HCT116 (cell line): ENCODE measurements around the gene ATAT1. TPM values are rescaled to one million over a fixed set of nuclear protein-coding genes. Genes with fewer than 3 reads are reported as not detected.
A peak's percentile ranks its signal among the peaks of the same experiment; 100 is the strongest.

ENCODE experiments used
- ATAC-seq: fragments of 200-7000 bp; cut with Tn5 transposase; 2 replicates; pipeline ENCODE4 v1.9.1; 2020; ENCODE audit warnings: mild to moderate bottlenecking, moderate library complexity
- BruUV-seq: library from RNA; stranded (reverse); fragments of 400-500 nt; replicated peaks from 2 replicates; lab custom pipeline; 2021; lab: Mats Ljungman, UMichigan
- CTCF ChIA-PET: fragments of 300-600 bp; sonication (Branson Sonifier 250); formaldehyde crosslinking; loops from one replicate; lab custom pipeline; 2021; ENCODE audit warnings: antibody characterized with exemption; lab: Charles Lee
- POLR2A ChIA-PET: fragments of 300-600, 350-600 bp; sonication (Branson Sonifier 250); formaldehyde crosslinking; loops from one replicate; lab custom pipeline; 2021; ENCODE audit warnings: antibody characterized with exemption; lab: Charles Lee
- RAD21 ChIA-PET, 2 experiments: fragments of 300-600 bp; sonication (Branson Sonifier 250); formaldehyde crosslinking; loops; one replicate each; lab custom pipeline; 2023; ENCODE audit warnings: low total read pairs in 2 of 2; ENCODE audit not compliant: uncharacterized antibody in 2 of 2, unreplicated experiment in 2 of 2, low non-redundant PET in 1 of 2; lab: Charles Lee
- DNase-seq: peaks from one replicate; pipeline ENCODE4 v3.0.0-alpha.2; 2010; ENCODE audit warnings: low read depth, low spot score
- H2AFZ ChIP-seq: fragments of 200-600 bp; shearing (Covaris generic), sonication (generic); 2 replicates; pipeline ENCODE4 v1.6.1; 2017; ENCODE audit warnings: low read depth, mixed run types, mixed read lengths, antibody characterized with exemption, low read length; ENCODE audit not compliant: poor library complexity, severe bottlenecking
- H3K27ac ChIP-seq: 2 replicates; pipeline ENCODE4 v1.5.1; 2012; ENCODE audit warnings: low read depth, low read length
- H3K27me3 ChIP-seq: fragments of 200-600 bp; sonication (generic); 2 replicates; pipeline ENCODE4 v1.6.1; 2016; ENCODE audit warnings: mixed run types, low read length, mixed read lengths; ENCODE audit not compliant: insufficient read depth
- H3K36me3 ChIP-seq, 2 experiments: fragments of 200-500 bp in 1 of 2; fragments of 200-600 bp in 1 of 2; sonication (Bioruptor generic) in 1 of 2; sonication (generic) in 1 of 2; 2 replicates each; pipeline versions ENCODE4 v1.5.1 to v1.6.1; 2014 to 2016; ENCODE audit warnings: low read length in 2 of 2, inconsistent platforms in 1 of 2, mixed read lengths in 1 of 2, mixed run types in 1 of 2; ENCODE audit not compliant: insufficient read depth in 2 of 2, control insufficient read depth in 1 of 2
- H3K4me1 ChIP-seq, 2 experiments: fragments of 200-600 bp in 1 of 2; sonication (generic) in 1 of 2; 2 replicates each; pipeline versions ENCODE4 v1.5.1 to v1.6.1; 2012 to 2017; ENCODE audit warnings: low read length in 2 of 2, inconsistent platforms in 1 of 2, mild to moderate bottlenecking in 1 of 2, mixed read lengths in 1 of 2, mixed run types in 1 of 2, moderate library complexity in 1 of 2; ENCODE audit not compliant: insufficient read depth in 2 of 2, control insufficient read depth in 1 of 2
- H3K4me2 ChIP-seq: fragments of 200-600 bp; sonication (generic); 2 replicates; pipeline ENCODE4 v1.6.1; 2017; ENCODE audit warnings: mixed run types, low read length, mixed read lengths
- H3K4me3 ChIP-seq, 2 experiments: fragments of 200-600 bp in 1 of 2; sonication (generic) in 1 of 2; replicated peaks in 1 of 2; 2 replicates each; pipeline ENCODE4 v1.5.1; 2011 to 2016; ENCODE audit warnings: low read length in 2 of 2, control low read depth in 1 of 2, low read depth in 1 of 2, mild to moderate bottlenecking in 1 of 2, mixed read lengths in 1 of 2, mixed run types in 1 of 2
- H3K79me2 ChIP-seq: fragments of 200-600 bp; sonication (generic); 2 replicates; pipeline ENCODE4 v1.6.1; 2017; ENCODE audit warnings: mild to moderate bottlenecking, mixed run types, low read length, moderate library complexity, mixed read lengths; ENCODE audit not compliant: insufficient read depth
- H3K9ac ChIP-seq: fragments of 200-600 bp; sonication (generic); 2 replicates; pipeline ENCODE4 v1.6.1; 2016; ENCODE audit warnings: low read length, mixed read lengths
- H3K9me2 ChIP-seq: fragments of 200-600 bp; sonication (generic), shearing (Covaris generic); 2 replicates; pipeline ENCODE4 v1.6.1; 2017; ENCODE audit warnings: mixed run types, mild to moderate bottlenecking, moderate library complexity; ENCODE audit not compliant: insufficient read depth
- H3K9me3 ChIP-seq, 2 experiments: fragments of 200-500 bp in 1 of 2; fragments of 200-600 bp in 1 of 2; sonication (Bioruptor generic) in 1 of 2; sonication (generic) in 1 of 2; 2 replicates each; pipeline ENCODE4 v1.6.1; 2014 to 2017; ENCODE audit warnings: low read length in 2 of 2, mixed read lengths in 2 of 2, inconsistent platforms in 1 of 2, low read depth in 1 of 2, mild to moderate bottlenecking in 1 of 2, mixed run types in 1 of 2, moderate library complexity in 1 of 2; ENCODE audit not compliant: control insufficient read depth in 1 of 2, insufficient read depth in 1 of 2
- H4K20me1 ChIP-seq: fragments of 200-600 bp; sonication (generic), shearing (Covaris generic); 2 replicates; pipeline ENCODE4 v1.6.1; 2017; ENCODE audit warnings: mixed run types, mild to moderate bottlenecking, moderate library complexity; ENCODE audit not compliant: insufficient read depth
- ATF3 ChIP-seq: IDR thresholded peaks from 2 replicates; pipeline ENCODE4 v1.6.1; 2012
- CBX3 ChIP-seq: IDR thresholded peaks from 2 replicates; pipeline ENCODE4 v1.6.1; 2012; ENCODE audit warnings: low read depth
- CEBPB ChIP-seq: IDR thresholded peaks from 2 replicates; pipeline ENCODE4 v1.6.1; 2012; ENCODE audit warnings: low read depth
- CTCF ChIP-seq, 3 experiments: fragments of 200-600 bp in 1 of 3; sonication (generic) in 1 of 3; IDR thresholded peaks in 2 of 3; conservative IDR thresholded peaks in 1 of 3; 2 replicates each; pipeline ENCODE4 v1.5.1; 2012 to 2017; ENCODE audit warnings: low read depth in 2 of 3, low read length in 2 of 3, antibody characterized with exemption in 1 of 3, borderline replicate concordance in 1 of 3, control low read depth in 1 of 3, mild to moderate bottlenecking in 1 of 3, mixed read lengths in 1 of 3, mixed run types in 1 of 3, moderate library complexity in 1 of 3; ENCODE audit not compliant: insufficient read depth in 1 of 3
- EZH2 ChIP-seq: fragments of 200-600 bp; sonication (generic); IDR thresholded peaks from 2 replicates; pipeline ENCODE4 v1.6.1; 2017; ENCODE audit warnings: antibody characterized with exemption, mixed run types
- POLR2AphosphoS5 ChIP-seq: IDR thresholded peaks from 2 replicates; pipeline ENCODE4 v1.6.1; 2011; ENCODE audit warnings: mild to moderate bottlenecking, low read depth, low read length, moderate library complexity
- ZNF274 ChIP-seq: fragments of 200-500 bp; sonication (Bioruptor generic); IDR thresholded peaks from 2 replicates; pipeline ENCODE4 v1.6.1; 2014; ENCODE audit warnings: mild to moderate bottlenecking, low read depth, low read length, inconsistent platforms
- intact Hi-C: fragments of 100-400 bp; cut with micrococcal nuclease; formaldehyde crosslinking; loops from 2 replicates; pipeline ENCODE4 v1.10.0; 2022
- total RNA-seq: library from RNA; stranded (reverse); gene quantifications from one replicate; pipeline ENCODE4 v1.2.1, GENCODE V29; 2021; ENCODE audit not compliant: unreplicated experiment
- TF ChIP-seq, protein P1 (sequence below): IDR thresholded peaks from 2 replicates; pipeline ENCODE4 v1.6.1; 2011; ENCODE audit warnings: mild to moderate bottlenecking, low read length, moderate library complexity; ENCODE audit not compliant: insufficient replicate concordance; ENCODE audit errors: extremely low read depth

Gene ATAT1
- total RNA-seq, 1 experiment from 2014 or later: 19.8 TPM

GRCh38 chr6:30612687-30613248, 13.9 kb upstream of the ATAT1 start:
- H3K36me3 ChIP-seq: peaks cover 22 to 42% of the 10 kb centered on the region in 2 experiments
- no peak for TF ChIP-seq EZH2
- TF ChIP-seq POLR2AphosphoS5: peak; percentile 66
- TF ChIP-seq ATF3: no peak
- no peak for TF ChIP-seq CEBPB
- no peak for TF ChIP-seq ZNF274
- TF ChIP-seq, protein P1, sequence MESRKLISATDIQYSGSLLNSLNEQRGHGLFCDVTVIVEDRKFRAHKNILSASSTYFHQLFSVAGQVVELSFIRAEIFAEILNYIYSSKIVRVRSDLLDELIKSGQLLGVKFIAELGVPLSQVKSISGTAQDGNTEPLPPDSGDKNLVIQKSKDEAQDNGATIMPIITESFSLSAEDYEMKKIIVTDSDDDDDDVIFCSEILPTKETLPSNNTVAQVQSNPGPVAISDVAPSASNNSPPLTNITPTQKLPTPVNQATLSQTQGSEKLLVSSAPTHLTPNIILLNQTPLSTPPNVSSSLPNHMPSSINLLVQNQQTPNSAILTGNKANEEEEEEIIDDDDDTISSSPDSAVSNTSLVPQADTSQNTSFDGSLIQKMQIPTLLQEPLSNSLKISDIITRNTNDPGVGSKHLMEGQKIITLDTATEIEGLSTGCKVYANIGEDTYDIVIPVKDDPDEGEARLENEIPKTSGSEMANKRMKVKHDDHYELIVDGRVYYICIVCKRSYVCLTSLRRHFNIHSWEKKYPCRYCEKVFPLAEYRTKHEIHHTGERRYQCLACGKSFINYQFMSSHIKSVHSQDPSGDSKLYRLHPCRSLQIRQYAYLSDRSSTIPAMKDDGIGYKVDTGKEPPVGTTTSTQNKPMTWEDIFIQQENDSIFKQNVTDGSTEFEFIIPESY: no peak
- no peak for TF ChIP-seq CTCF (IDR thresholded peaks at IDR 0.05 in 2 of 3, conservative IDR thresholded peaks at IDR 0.05 in 1 of 3; ENCODE audit: borderline replicate concordance in 1 of 3, insufficient read depth in 1 of 3, low read depth in 2 of 3, low read length in 2 of 3)
- no peak for TF ChIP-seq CBX3
- TF ChIP-seq, all 23 proteins: peak for 1
- H3K4me3 ChIP-seq: no peak overlapping the region
- H3K4me1 ChIP-seq: peaks cover 9 to 29% of the 10 kb centered on the region in 2 experiments
- no peaks in the 10 kb centered on the region; the same call in 1 of the 2 replicates for H4K20me1 ChIP-seq
- H3K27ac ChIP-seq: no peak overlapping the region; the same call in 1 of the 2 replicates
- ChIA-PET CTCF (interaction anchor here (0.5 to 3.6 kb wide), 7 partner anchors 15 to 131 kb away, joined by 3 to 26 read pairs (median 5); partner anchors contain the start of gene DHX16), POLR2A (interaction anchor here (0.5 to 3.5 kb wide), 16 partner anchors 9 to 132 kb away, joined by 3 to 28 read pairs (median 3); partner anchors contain the start of genes DHX16, GNL1, IER3 and MDC1), RAD21 (no interaction called here)
- H2AFZ ChIP-seq: no peak overlapping the region
- H3K27me3 ChIP-seq: no peaks in the 10 kb centered on the region
- DNase-seq: no peak
- no peak overlapping the region for H3K9ac ChIP-seq
- ATAC-seq: no peak
- H3K9me3 ChIP-seq: no peaks in the 10 kb centered on the region
- H3K4me2 ChIP-seq: no peak overlapping the region
- H3K79me2 ChIP-seq: peaks cover 75% of the 10 kb centered on the region
- BruUV-seq: no TSS peak
- no peaks in the 10 kb centered on the region for H3K9me2 ChIP-seq
- intact Hi-C loops: loop anchor here (5.0 to 10.0 kb wide), 2 partner anchors 130 to 202 kb away; no protein-coding TSS in a partner anchor
